GM12874 (cell line): ENCODE measurements around the gene CHST12.

Source experiments
- TF ChIP-seq, protein P1 (sequence below): IDR thresholded peaks from 2 replicates; pipeline ENCODE4 v1.5.1; 2011; ENCODE audit warnings: low read depth, mild to moderate bottlenecking, control low read depth, low read length, moderate library complexity; ENCODE audit not compliant: insufficient read depth

CHST12 gene

DNA sequence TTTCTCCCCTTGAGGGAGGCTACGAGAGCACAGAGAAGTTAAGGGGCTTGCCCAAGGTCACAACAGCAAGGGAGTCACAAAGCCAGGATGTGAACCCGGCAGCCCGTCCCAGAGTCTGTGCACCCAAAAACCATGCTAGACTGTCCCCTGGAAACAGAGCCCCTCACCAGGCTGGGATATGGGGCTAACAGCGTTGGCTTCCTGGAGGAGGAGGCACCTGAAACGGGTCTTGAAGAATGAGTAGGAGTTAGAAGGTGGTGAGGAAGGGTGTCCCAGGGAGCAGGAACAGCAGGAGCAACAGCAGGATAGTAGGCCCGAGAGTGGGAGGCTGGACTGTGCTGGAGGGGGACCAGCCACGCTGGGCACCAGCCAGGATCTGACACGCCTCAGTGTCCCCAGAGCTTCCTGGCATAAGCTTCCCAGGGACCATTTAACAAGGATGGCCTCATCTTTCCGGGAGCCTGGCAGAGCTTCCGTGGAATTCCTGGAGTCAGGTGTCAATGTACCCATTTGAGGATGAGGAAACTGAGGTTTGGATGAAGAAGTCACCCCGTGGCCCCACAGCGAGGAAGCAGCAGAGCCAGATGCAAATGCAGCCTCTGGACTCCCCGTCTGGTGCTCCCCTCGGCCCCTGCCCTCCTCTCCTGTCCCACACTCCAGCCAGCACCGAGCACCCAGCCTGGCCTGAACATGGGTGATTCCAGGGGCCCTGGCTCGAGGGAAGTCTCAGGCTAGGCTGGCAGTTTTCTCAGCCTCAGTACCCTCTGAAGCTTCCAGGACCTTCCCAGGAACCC, 76.1 kb downstream of the CHST12 start:
- TF ChIP-seq, protein P1, sequence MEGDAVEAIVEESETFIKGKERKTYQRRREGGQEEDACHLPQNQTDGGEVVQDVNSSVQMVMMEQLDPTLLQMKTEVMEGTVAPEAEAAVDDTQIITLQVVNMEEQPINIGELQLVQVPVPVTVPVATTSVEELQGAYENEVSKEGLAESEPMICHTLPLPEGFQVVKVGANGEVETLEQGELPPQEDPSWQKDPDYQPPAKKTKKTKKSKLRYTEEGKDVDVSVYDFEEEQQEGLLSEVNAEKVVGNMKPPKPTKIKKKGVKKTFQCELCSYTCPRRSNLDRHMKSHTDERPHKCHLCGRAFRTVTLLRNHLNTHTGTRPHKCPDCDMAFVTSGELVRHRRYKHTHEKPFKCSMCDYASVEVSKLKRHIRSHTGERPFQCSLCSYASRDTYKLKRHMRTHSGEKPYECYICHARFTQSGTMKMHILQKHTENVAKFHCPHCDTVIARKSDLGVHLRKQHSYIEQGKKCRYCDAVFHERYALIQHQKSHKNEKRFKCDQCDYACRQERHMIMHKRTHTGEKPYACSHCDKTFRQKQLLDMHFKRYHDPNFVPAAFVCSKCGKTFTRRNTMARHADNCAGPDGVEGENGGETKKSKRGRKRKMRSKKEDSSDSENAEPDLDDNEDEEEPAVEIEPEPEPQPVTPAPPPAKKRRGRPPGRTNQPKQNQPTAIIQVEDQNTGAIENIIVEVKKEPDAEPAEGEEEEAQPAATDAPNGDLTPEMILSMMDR = no peak

DNA sequence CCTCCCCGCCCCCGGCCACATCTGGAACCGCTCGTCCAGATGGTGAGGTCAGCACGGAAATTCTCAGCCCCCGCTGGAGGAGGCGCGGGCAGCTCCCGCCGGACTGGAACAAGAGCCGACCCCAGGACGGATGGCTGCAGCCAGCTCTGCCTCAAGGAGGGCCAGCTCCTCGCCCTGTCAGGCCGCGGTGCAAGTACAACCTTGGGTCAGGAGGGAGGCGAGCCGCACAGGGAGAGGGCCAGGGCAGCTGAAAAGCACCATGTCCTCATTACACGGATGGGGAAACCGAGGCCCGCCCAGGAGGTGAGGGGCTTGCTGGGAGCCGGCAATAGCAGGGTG, 76.6 kb downstream of the CHST12 start:
- TF ChIP-seq, protein P1 = no peak

DNA sequence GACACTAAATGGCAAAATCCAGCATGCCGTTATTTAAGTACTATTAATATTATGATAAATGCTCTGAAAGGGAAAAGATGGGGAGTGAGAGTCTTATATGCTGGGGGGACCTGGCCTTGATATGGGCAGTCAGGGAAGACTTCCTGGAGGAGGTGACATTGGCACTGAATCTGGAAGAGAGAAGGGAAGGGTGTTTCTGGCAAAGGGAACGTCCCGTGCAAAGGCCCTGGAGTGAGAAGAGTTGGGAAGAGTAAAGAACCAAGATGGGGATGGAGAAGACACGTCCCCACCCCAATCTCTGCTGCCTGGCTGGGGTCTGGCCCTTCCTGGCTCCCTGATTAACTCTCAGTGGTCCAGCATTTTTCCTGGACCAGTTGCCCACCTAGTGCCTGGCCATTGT, 77.8 kb downstream of the CHST12 start:
- TF ChIP-seq, protein P1 = no peak

DNA sequence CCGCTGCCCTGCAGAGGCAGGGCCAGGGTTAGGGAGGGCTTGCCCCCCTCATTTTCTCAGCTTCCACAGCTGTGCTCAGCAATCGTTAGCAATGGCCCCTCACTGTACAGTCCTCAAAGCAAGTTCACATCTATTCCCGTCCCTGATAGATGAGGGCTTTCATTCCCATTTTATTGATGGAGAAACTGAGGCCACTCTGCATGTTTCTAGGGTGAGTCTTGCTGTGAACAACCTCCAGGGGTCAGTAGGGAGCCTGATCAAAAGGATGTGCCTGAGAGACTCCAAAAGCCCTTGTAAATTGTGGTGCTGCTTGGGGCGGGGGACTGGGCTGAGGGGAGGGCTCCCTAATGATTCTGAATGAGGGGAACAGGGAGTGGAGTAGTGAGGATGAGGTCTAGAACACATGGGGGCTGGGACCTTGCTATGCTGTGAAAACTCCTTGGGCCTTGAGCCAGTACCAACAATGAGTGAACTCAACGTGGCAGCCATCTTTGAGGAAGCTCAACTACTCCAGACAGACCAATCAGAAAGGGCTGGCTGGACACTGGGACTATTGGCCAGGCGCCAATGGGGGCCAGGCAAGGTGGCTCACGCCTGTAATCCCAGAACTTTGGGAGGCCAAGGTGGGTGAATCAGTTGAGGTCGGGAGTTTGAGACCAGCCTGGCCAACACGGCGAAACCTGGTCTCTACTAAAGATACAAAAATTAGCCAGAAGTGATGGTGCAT, 79.5 kb downstream of the CHST12 start:
- TF ChIP-seq, protein P1 = peak; percentile 28; the same call in 1 of the 2 replicates

DNA sequence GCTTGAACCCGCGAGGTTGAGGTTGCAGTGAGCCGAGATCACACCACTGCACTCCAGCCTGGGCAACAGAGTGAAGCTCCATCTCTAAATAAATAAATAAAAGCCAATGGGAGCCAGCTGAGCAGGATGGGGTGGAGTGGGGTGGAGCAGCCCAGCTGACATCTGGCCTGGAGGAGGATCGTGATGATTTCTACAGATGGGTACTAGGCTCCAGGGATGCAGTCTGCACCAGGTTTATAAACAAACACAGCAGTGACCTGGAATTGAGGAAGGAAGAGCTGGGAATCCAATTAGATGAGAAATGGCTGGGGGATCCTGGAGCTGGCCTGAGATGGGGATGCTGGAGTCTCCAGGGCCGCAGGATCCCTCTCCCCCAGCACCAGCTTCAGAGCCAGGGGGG, 80.1 kb downstream of the CHST12 start:
- TF ChIP-seq, protein P1 = no peak

DNA sequence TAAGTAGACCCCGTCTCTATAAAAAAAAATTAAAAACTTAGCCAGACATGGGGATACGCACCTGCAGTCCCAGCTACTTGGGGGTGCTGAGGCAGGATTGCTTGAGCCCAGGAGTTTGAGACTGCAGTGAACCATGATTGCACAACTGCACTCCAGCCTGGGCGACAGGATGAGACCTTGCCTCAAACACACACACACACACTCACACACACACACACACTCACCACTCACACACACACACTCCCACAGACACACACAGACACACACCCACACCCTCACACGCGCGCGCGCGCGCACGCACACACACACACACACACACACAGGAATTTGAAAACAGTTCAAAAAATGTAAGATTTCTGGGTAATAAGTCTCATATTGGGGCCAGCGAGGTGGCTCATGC, 81.5 kb downstream of the CHST12 start:
- TF ChIP-seq, protein P1 = no peak

DNA sequence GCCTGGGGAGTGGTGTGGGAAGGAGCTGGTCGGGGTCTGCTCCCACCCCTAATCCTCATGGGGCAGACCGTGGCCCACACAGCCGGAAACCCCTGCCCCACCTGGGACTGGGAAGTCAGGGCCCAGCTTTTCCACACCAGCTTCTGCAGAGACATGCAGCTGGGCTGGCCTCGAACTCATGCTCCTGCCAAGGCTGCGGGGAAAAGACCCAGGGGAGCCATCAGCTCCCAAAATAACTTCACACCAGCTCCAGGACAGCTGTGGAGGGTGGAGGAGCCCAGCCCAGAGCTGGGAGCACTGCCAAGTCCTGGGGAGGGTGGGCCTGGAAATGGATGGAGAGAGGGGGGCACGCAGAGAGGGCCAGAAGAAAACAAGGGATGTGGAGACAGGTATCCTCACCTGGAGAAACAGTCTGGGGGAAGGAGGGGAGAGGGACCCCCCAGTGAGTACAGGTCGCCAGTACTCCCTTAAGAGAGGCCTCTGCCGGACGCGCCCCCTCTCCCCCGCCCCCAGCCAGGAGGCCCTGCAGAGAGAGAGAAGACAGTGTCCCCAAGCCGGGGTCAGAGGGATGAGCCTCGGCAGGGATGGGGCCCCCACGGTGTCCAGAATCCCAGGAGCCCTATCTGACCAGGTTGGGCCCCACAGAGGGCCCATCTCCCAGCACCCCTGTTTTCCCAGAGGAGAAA, 84.3 kb downstream of the CHST12 start:
- TF ChIP-seq, protein P1 = no peak
